IPS-11a (cell line): ENCODE data around the gene GPC6.

ENCODE experiments used
- H3K4me3 ChIP-seq: one replicate; pipeline ENCODE4 v1.5.1; 2013; ENCODE audit warnings: low read depth, low read length, control low read depth

GPC6 gene

DNA sequence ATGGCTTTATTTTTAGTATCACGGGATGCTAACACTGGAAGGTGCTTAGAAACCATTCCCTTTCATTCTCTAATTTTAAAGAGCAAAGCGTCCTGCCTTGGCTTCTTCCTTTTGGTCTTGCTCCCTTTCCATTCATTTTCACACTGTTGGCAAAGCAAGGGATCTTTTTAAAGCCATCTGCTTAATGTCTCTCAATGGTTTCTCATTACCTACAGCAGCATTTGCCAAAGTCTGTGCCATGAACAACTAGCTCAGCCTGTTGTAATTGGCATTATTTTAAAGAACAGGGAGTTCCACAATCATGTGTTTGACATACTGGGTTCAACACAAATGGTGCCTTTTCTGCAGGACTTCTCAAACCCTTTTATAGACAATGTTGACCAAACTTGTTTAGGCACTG lies 444.3 kb downstream of the GPC6 start:
- H3K4me3 ChIP-seq = no peak overlapping the region

DNA sequence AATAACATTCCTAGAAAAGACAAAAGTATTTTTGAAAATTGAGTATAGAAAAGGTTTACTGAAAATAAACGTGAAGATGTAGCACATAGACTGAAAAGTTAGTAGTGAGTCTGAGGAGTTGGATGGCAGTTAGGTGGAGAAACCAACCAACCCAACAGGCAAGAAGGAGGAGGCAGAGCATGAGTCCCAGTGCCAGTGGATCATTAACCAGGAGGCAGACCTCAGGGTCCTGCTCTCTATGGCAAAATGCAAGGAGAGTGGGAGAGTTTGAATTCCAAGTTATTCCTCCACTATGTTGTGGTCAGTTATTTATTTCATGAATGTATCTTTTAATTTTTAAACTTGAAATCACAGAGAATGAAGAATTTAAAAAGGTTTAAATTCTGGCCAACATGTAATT lies 446.4 kb downstream of the GPC6 start:
- no peak overlapping the region for H3K4me3 ChIP-seq

DNA sequence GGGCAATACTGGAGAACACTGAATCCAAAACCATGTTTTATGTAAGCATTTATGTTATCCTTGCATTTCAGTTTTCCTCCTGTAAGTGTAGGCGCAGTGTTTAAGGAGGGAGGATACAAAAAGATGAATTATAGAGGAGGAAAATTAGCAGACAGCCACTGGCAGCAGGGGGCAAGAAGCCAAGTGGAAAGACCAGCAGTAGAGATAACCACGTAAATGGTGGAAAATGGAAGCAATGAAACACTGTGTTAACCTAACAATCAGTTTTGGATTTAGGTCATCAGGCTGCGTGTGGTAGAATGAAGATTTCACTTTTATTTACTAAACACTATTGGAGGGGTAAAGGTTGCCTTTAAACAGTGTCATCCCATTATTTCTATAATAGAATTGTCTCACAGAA lies 447.3 kb downstream of the GPC6 start:
- H3K4me3 ChIP-seq = no peak overlapping the region

DNA sequence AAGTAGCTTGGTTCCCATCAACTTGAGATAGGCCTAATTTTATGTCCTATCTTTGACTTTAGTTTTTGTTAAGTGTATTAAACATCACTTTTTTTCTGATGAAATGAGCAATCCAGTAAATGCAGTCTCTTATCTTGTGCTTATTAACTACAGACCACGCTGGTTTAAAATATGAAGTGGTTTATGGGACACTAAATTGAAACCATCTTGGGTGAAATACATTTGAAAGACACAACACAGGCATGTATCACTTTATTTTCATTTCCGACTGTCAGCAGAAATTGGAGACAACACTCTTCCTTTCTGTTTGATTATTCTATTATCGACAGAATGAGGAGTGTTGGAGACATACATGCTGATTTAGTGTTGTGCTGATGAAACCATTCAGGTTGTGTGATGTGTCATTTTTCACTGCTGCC lies 447.7 kb downstream of the GPC6 start:
- H3K4me3 ChIP-seq = no peak overlapping the region

DNA sequence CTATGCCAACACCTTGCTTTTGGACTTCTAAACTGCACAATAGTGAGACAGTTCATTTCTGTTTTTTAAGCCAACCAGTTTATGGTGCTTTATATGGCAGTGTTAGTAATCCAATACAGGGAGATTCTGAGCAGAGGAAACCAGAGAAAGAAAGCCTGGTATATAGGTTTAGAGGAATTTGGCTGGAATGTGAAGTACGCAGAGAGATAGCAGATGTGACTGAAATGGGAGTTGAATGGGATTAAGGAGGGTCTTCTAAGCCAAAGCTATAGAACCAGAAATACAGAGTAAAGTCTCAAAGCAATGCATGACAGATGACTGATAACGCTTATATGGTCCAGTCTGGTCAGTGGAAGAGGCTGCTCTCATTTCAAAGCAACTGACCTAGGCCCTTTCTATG lies 453.7 kb downstream of the GPC6 start:
- no peak overlapping the region for H3K4me3 ChIP-seq

DNA sequence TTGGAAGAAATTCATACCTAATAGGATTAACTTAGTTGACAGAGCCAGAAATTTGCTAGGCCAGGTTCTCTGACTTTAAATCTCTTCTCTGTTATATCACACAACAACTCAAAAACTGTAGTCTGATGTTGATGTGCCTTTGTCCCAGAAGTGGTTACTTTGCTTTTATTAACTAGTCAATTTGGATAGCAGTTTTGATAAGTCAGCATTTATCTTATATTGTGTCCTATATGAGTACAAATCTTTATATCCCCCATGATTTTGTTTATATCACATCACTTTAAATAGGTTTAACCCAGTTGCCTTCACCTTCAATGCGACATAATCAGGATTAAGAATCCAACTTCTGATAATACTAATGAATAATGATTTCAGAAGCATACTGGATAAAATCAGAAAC lies 459.3 kb downstream of the GPC6 start:
- no peak overlapping the region for H3K4me3 ChIP-seq

DNA sequence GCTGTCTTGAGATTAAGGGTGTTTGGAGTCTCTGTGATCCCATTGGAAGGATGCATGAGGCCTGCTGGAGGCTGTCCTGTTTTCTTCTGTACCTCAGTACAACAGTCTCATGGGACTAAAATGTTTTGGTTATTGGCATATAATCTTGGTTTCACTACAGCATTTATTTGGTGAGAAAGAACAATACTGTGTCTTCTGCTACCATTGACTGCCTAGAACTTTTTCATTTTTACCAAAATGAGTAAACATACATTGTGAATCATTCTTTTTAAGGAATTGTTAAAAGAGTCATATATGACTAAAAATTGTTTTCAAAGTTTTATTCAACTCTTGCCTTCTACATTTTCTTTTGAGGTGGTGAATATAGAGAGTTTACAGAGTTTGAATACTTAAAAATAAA lies 459.8 kb downstream of the GPC6 start:
- no peak overlapping the region for H3K4me3 ChIP-seq

DNA sequence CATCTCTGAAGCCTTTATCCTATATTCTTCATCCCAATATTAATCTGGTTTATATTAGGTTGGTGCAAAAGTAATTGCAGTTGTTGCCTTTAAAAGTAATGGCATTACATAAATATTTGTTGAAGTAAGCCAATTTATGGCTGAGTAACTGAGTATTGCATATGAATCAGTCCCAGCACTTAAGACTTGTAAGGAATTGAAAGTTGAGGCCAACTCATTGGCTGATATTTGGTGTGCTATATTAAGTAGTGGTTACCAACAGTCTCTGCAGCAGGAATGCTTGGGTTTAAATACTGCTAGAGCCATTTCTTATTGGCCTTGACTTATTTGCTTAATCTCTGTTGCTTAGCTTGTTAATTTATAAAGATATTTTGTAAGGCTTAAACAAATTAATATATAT lies 460.7 kb downstream of the GPC6 start:
- no peak overlapping the region for H3K4me3 ChIP-seq

DNA sequence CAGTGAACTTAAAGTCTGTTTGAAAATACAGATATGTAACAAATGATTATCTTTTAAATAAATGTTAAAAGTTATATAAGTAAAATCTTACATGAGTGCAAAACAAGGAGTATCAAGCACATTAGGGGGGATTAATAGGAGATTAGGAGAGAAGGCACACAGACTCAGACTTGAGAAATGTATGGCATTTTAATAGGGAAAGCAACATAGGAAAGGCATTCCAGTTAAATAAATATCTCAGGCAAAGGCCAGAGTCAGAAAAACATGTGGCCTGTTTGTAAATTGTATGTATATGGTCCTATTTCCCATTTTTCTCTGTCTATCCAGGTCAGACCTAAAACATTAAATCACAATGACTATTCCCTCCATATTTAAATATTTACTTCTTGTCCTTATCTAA lies 462.7 kb downstream of the GPC6 start:
- no peak overlapping the region for H3K4me3 ChIP-seq

DNA sequence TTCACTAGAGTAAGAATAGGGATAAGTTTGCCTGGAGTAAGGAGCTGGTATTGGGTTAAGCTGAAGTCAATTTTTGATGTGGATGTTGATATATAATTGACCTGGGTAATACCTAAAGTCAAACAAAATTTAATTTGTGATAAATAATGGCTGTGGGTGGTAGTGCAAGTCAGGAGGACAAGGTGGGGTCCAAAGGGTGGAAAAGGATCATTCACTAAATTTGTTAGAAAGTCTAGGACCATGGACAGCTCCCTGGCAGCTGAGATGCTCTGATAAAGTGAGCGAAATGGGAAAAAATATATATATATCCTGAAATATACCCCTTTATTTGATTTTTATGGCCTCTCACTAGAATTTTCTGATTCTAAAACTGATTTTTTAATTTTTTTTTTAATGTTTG lies 463.5 kb downstream of the GPC6 start:
- H3K4me3 ChIP-seq = no peak overlapping the region

DNA sequence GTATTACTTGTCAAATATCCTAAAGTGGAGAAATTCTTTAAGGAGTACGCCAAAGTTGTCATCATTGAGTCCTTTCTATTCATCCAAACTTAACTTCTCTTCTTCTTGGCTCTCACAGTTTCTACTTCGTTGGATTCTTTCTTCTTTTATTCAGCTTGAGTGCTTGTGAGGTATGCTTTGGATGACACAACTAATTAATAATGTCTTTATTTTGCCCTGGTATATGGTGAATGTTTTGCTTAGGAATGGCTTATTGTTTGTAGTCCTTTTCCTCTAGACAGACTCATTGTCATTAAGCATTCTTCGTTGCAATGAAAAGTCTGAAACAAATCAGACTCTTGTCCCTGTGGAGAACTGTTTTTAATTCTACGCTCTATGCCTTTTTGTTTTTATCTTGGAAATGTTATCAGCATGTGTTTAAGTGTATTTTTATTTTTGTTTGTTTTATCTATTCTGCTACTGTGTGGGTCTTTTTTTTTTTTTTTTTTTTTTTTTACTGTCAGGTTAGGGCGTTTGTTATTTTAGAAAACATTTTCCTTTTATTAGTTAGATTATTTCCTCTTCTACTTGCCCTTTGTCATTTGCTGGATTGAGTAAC lies 471.5 kb downstream of the GPC6 start:
- H3K4me3 ChIP-seq = no peak overlapping the region

DNA sequence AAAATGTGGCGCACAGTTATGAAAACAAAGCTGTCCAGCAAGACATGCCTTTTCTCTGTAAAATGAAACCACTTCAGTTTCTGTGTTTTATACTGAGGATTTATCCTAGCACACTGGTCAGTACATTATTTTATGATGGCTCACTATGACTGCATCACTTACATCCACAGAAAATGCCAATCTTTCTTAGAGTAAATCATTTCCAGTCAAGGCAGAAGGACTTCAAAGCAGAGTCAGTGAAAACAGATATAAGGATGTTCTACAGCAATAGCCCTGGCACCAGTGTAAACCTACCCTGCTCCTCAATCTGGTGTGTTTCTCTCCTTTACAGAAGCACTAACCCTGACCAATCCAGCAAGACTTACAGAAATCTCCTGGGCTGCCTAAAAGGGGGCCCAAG lies 473.5 kb downstream of the GPC6 start:
- H3K4me3 ChIP-seq = no peak overlapping the region

DNA sequence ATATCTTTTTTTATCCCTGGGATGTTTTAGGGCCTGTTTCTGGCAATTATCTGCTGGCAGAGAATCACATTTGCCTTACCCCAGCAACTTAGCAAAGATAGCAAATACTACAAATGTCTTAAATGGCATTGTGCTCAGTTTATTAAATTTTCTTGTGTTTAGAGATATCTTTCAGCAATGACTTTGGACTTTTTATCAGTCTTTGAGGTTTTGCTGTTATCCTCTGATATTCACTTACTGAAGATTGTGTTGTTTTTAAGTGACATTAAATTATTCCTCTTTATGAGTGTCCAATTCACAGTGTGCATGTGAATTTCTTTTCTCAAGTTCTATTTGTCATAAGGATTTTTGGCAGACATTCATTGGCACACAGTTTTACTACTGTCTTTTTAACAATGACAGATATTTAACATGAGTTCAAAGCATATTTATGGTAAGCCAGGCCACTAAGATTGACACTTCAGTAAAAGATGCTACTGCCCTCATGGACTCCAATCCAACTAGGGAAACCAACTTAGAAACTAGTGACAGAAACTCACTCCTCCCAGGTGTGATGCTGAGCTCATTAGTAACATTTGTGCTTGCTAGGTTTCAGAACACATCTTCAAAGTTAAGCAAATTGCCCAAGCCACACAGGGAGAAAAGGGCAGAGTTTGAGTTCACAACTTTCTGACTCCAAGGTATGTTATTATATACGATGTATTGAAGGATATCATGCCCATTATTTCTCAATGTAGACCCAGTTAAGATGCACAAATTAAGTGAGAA lies 481.9 kb downstream of the GPC6 start:
- no peak overlapping the region for H3K4me3 ChIP-seq

DNA sequence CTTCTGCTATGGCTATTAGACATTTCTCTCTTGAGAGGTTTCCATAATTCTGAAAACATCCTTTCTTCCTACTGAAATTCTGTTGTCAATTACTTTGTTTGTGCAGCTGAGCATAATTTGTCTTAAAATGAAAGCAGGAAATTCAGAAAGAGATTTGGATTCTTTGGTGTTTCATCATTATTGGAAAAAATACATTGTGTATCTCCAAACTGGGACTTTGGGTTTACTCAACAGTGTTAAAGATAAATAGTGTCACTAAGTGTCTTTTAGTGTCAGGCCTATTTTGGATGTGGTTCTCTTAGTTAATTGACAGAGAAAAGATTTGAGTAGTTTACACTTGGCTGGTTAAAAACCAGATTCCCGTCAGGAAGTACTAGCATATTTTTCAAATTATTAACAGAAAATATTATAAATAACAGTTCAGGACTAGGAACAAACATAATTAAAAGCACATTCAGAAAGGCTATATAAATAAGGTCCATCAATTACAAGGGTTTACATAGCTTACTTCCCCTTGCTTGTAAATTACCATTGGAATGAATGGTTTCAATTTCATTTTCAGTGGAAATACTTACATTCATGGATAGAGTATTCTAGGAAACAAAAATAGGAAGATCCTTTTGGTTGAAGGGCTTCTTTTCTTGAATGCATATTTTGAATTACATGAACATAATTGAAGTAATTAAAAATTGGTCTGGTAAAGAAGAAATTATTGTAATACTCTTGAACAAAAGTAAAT lies 483.1 kb downstream of the GPC6 start:
- no peak overlapping the region for H3K4me3 ChIP-seq

DNA sequence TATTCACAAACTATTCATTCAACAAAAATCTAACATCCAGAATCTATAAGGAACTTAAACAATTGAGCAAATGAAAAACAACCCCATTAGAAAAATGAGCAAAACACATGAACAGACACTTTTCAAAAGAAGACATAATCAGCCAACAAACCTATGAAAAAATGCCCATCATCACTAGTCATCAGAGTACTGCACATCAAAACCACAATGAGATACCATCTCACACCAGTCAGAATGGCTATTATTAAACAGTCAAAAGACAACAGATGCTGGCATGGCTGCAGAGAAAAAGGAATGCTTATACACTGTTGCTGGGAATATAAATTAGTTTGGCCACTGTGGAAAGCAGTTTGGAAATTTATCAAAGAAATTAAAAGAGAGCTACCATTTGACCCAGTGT lies 487.6 kb downstream of the GPC6 start:
- H3K4me3 ChIP-seq = no peak overlapping the region

DNA sequence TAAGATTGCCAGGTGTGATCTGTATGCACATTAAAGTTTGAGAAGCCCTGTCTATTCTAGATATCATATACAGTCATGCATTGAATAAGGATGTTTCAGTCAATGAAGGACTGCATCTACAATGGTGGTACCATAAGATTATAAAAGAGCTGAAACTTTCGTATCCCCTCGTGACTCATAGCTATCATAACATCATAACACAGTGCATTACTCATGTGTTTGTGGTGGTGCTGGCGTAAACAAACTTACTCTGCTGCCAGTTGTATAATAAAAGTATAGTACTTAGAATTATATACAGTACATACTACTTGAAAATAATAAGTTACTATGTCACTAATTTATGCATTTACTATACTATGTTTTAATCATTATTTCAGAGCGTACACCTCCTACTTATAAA lies 489.3 kb downstream of the GPC6 start:
- H3K4me3 ChIP-seq = no peak overlapping the region

DNA sequence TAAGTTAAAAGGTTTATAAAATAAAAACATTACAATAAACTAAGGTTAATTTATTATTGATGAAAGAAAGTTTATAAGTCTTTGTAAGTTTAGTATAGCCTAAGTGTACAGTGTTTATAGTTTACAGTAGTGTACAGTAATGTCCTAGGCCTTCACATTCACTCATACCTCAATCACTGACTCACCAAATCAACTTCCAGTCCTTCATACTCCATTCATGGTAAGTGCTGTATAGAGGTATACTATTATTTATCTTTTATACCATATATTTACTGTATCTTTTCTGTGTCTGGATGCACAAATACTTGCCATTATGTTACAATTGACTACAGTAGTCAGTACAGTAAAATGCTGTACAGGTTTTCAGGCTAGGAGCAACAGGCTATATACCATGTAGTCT lies 490.0 kb downstream of the GPC6 start:
- no peak overlapping the region for H3K4me3 ChIP-seq

DNA sequence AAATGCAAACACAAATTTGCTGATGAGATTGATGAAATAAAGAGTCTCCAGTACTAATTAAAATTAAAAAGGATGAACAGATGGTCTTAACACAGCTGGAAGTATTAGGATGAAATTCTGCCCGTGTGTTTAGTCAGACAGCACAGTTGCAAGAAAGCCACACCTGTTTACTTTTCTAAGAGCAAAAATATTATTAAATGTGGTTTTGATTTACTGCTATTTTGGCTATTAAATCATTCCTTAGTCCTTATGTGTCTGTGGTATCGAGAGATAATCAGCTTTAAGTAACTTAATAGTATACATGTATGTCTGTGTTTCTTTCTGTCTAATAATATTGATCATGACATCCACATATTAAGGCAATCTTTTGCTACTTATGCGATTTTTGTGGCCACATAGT lies 494.9 kb downstream of the GPC6 start:
- H3K4me3 ChIP-seq = no peak overlapping the region

DNA sequence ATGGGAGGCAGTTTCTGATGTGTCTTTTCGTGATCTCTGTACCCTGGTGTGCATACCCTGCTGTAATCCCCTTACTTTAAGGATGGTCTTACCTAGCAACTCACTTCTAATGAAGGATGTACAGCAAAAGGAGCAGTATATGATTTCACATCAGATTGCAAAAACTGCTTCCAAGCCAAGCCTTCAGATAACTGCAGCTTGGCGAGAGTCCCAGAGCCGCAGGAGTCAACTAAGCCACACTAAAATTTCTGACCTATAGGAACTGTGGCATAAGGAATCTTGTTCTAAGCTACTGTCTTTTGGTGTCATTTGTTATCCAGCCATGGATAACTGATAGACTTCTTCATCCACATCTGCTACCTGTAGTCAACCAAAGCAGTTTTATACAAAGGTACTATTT lies 496.7 kb downstream of the GPC6 start:
- no peak overlapping the region for H3K4me3 ChIP-seq

DNA sequence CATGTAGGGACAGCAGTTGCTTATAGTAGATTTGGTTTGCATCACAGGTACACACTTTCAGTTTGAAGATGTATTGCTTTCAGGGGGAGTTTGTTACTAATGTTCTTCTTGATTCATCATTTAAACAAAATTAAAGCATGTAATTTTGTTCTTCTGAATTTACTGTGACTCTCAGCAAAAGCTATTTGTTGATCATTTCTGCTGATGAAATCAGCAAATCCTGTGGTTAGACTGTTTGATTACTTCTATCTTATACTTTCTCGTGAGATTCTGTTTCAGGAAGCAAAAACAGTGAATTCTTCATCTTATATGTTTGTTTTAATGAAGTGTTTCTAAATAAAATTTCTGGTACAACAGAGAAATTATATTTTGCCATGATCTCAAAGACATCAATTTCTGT lies 497.6 kb downstream of the GPC6 start:
- H3K4me3 ChIP-seq = no peak overlapping the region

DNA sequence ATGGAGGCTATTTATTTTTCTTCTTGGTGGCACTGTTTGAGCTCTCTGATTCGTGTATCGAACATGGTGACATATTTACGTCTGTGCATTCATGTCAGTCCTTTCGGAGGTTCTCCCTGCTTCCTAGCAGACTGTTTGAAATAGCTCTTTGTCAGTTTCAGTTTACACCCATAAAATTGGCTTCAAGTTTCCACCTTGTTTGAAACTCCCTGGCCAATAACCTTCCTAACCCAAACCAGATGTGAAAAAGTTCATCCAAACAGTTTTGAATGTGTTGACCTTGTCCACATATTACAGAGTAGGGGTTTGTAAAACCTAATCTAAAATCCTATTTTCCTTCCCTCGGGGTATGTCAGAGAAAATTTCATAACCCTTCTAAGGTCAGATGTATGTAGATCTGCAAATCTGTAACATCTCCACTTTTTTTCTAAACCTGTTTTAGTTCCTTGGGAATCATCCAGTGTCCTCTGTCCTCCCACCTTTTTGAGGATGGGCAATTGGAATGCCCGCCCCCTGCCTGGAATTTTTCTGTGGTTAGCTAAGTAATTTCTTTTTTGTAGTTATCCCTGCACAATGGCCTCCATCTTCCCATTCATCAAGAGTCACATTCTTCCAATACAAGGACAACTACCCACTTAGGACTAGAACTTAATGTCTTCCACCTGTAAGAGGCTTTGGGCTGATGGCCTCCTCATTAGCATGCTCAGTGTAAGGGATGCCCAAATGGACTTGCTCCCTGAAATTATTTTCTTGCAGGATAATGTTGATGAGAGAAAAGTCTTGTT lies 499.8 kb downstream of the GPC6 start:
- H3K4me3 ChIP-seq = no peak overlapping the region
